ENCODE results near the gene CLRN3.

The CLRN3 gene

DNA sequence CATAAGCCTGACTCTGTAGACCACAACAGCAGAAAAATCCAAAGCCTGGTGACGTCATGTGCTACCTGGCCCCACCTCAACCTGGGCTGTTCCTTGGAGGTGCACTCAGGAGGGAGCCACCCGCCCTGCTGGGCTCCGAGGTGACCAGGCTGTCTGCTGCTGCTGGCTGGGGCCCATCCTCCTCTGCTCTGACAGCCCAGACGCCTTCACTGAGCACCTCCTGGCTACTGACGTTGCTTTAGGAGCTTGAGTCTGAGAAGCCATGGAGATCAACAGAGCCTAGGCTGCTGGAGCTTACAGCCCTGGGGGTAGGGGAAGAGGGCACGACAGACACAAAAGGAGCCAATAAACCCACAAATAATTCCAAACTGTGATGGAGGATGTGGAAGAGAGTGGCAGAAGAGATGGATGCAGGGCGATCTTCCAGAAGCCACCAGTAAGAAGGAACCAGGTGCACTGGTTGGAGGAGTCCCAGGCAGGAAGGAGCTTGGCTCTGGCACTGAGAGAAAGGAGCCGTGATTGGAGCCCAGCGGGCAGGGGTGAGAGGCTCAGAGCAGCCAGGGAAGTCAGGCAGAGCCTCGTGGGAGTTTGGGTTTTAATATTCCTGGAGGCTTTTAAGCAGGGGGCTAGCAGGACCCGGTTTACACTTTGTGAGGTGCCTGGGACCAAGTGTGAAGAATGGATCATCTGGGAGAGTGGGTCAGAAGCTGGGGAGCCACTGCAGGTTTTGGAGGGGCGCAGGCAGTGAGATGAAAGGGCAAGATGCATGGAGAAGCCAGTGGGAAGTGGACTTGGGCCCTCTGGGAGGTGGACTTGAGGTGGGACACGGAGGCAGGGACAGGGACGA, 12.5 kb upstream of the CLRN3 start:
- no peak for FAIRE-seq
- no peak for DNase-seq (ENCODE audit: extremely low spot score, insufficient read length, low read depth)

DNA sequence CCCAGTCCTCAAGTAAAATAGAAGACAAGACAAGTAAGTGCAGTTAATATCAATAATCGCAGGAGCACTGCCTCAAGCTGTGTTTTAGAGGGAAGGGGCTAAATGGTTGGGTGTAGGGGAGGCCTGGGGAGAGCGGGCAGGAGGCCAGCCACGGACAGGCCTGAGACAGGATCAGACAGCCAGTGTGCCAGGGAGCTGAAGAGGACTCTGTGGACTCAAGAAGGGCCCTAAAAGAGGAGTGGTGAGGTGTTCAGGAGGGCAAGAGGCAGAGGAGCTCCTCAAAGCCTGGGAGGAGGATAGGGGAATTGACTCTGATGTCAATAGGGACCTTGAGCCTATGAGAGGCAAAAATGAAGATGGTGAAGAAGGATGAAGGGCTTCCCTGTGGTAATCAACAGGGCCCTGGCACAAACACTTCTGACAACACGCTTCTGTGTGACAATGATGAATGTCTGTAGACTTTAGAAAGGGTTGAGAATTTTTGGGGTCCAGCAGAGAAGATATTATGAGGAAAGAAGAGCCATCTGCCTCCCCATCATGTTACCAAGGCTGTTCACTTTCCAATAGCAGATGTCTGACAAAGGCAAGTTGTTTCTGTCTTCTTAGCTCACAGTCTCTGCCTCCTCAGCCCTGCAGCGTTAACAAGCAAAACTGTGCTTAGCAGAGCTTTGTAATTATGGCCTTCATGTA, 11.7 kb upstream of the CLRN3 start:
- no peak for FAIRE-seq
- no peak for DNase-seq (ENCODE audit: extremely low spot score, insufficient read length, low read depth)

DNA sequence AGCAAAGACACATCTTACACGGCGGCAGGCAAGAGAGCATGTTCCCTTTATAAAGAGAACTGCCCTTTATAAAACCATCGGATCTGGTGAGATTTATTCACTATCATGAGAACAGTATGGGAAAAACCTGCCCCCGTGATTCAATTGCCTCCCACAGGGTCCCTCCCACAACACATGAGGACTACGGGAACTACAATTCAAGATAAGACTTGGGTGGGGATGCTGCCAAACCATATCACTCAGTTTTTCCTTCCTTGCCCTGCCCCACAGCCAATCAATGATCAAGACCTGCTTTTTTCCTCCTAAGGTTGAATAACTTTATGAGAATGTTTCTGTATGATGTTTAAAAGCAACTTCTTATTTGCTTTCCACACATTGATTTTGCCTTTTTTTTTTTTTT, 11.0 kb upstream of the CLRN3 start:
- DNase-seq (ENCODE audit: extremely low spot score, insufficient read length, low read depth) (no peak), FAIRE-seq (no peak)

DNA sequence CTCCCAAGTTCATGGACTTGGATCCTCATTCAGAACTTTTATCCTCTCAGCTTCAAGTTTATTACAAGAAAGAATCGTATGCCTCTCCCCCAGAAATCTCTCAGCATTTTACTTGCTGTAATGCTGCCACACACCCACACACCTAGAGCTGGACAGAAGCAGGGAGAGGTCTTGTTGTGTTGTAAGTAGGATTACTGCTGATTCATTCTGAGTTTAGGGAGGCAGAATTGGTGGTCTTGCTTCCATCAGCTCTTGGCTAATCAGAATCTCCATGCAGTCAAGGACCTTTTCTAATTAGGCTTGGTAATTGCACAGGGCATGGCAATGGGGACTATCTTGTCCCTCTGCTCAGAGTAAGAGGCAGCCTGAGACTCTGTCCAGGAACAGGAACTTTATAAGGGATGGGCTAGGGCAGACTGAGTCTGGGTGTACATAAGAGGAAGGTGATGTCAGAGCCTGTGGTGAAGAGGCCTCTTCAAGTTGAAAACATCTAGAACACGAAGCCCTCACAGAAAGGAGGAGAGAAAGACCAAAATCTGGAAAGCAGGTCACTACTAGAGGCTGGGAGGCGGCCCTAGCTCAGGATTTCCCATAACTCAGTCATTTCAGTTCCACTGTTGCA, 7.1 kb upstream of the CLRN3 start:
- DNase-seq (ENCODE audit: extremely low spot score, insufficient read length, low read depth) (no peak), FAIRE-seq (no peak)

DNA sequence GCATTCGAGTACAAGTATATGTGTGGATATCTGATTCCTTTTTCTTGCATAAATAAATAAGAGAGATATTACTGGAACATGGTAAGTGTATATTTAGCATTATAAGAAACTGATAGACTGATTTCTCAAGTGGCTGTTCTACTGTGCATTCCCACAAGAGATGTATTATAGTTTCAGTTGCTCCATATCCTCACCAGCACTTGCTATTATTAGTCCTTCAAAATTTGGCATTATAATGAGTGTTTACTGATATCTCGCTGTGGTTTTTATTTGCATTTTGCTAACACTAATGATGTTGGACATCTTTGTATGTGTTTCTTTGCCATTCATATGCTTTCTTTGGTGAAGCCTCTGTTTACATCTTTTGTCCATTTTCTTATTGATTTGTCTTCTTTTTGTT, 4.4 kb upstream of the CLRN3 start:
- FAIRE-seq (no peak), DNase-seq (ENCODE audit: extremely low spot score, insufficient read length, low read depth) (no peak)

DNA sequence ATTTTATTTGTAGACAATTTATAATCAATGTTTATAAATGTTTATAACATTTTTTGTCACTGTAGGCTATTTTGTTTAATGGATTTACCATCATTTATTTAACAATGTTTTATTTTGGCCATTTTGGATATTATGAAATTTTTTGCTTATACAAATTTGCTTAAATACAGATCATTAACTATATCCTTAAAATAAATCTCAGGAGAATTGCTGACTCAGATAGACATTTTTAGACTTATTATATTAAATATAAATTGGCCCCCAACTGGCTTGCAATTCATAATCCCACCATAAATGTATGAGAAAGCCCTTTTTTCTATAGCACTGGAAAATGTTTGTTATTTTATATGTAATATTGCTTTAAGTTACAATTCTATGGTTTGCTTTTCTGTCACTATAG, 3.8 kb upstream of the CLRN3 start:
- no peak for DNase-seq (ENCODE audit: extremely low spot score, insufficient read length, low read depth)
- FAIRE-seq = no peak

DNA sequence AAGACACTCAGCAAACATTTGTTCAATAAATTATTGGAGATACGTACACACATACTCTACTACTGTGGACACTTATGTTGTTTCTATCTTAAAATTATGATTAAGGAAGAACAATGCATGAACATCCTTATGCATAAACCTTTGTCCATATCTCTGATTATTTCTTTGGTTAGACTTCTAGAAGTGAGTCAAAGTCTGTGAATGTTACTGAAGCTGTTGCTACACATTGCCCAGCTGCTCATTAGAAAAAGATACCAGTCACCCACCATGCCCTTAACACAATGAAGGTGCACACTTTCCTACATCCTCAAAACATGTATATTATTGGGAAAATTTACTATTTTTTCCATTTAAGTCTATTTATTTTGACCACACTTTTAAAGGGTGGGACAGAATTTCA, 1.4 kb upstream of the CLRN3 start:
- DNase-seq (ENCODE audit: extremely low spot score, insufficient read length, low read depth) (no peak), FAIRE-seq (no peak)

DNA sequence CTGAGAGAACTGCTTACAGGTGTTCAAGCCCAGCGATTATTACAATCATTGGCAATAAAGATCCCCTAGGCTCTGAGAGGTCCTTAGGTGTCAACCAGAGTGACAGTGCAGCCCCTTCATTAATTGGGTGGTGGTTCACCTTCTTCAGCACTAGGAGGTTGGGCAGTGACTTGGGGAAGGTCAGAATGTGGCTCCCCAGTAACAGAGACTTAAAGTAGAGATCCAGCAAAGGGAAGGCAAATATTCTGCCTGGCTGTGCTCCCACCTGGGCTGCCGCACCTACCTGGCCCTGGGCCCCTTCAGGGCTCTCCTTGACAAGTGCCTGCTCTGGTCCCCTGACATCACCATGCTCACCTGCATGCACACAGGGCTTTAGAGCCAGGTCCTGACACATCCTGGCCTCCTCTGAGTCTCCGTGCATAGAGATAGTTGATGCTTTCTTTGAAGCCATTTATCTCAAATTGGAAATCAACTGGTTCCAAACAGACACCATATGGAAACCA, 1.9 kb downstream of the CLRN3 start:
- DNase-seq (ENCODE audit: extremely low spot score, insufficient read length, low read depth) = no peak
- FAIRE-seq = no peak

DNA sequence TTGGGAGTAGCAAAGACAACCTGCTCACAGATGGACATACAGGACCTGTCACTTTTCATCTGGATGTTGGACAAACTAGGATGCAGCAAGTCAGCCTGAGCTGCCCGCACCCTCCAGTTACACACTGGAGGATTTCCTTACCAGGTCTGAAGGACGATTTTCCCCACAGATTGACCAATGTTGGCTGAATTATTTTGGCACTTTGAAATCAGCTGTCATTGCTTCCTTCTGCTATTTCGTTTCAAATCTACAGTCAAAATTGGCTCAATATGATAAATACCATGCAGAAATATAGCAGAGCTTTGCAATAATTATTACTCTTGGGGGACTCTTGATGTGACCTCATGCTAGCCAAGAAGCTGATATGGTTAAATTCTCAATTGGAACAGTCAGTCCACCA, 2.5 kb downstream of the CLRN3 start:
- FAIRE-seq = no peak
- no peak for DNase-seq (ENCODE audit: extremely low spot score, insufficient read length, low read depth)

DNA sequence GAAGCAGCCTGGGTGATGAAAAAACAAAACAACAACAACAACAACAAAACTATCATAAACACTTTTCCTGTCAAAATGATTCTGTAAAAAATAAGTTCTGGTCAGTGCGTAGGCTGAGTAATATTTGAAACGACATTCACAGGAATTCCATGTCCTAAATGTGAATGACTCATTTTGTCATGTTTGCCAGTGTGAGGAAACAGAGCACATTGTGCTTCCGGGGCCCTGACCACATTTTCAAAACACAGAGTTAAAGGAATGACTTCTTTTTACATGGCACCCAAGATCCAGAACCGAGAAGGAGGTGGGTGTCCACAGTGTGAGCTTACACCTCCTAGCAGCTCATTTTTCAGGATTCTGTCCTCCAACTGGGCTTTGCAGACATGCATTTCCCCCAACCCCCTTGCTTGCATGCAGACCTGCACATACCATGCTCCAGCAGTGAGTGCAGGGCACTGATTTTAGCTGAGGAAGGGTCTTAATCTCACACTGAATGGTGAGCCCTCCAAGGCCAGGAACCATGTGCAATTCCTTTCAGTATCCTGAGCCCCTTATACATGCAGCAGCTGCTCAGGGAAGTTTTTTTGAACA, 3.0 kb downstream of the CLRN3 start:
- DNase-seq (ENCODE audit: extremely low spot score, insufficient read length, low read depth) = no peak
- no peak for FAIRE-seq

DNA sequence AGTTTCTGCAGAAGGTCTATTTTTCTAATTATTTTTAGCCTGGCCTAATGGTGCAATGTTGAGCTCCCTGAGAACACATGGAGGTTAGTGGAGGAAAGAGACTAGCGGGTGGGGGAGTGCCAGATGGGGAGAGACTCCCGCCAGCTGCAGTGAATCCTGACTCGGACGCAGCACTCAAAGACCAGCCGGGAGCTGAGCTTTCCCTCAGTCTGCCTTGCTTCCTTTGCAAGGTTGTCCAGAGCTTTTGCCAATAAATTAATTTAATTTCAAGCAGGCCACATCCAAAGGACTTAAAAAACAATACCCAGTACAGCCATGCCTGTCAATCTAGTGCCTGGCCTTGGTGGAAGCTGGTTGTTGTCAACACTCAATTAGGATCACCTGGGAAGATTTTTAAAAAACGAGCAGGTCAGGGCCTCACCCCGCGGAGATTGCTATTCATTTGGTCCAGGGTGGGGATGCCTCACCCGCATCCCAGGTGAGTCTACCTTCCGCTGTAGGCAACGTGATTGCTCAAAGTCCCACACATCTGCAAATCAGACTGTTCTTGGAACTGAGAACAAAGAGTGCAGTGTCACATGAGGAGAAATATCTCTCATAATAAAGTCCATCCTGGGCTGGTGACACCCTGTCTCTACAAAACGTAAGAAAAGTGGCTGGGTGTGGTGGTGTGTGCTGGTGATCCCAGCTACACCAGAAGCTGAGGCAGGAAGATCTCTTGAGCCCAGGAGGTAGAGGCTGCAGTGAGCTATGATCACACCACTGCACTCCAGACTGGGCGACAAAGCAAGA, 4.0 kb downstream of the CLRN3 start:
- no peak for DNase-seq (ENCODE audit: extremely low spot score, insufficient read length, low read depth)
- no peak for FAIRE-seq

DNA sequence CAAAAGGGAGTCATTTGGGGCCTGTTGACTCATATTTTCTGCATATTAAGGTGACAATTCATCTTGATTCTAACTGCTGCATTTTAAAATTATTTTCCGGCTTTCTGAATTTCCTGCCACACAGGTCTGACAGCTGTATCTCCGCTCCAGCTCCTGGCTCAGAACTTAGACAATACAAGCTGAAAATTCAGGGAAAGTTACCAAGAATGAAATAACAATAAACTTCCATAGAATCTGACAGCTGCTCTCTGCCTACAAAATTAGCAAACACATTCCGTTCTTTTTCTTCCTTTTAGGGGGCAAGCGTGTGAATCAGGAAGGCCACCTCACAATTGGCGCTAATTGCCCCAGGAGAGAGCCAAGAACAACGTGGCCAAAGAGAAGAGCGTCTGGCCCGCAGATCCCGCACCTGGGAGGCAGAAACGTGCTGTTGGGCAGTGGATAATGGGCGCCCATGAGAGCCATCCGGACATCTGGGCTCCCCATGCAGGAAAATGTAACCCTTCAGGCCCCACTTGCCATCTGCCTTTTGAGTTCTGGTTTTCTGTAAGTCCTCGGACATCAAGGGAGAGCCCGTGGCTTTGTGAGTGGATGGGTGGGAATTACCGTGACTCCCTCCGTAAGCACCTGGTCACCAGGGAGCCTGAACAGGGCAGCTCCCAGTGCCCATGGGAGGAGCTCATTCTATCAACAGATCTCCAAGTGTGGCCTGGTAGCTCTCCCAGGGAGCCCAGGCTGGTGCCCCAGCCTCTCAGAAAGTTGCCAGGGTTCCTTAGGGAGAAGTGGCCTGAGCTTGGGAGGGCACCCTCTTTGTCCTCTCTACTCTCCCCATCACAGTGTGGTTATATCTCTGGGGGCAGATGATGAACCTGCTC, 5.0 kb downstream of the CLRN3 start:
- no peak for DNase-seq (ENCODE audit: extremely low spot score, insufficient read length, low read depth)
- FAIRE-seq = no peak

DNA sequence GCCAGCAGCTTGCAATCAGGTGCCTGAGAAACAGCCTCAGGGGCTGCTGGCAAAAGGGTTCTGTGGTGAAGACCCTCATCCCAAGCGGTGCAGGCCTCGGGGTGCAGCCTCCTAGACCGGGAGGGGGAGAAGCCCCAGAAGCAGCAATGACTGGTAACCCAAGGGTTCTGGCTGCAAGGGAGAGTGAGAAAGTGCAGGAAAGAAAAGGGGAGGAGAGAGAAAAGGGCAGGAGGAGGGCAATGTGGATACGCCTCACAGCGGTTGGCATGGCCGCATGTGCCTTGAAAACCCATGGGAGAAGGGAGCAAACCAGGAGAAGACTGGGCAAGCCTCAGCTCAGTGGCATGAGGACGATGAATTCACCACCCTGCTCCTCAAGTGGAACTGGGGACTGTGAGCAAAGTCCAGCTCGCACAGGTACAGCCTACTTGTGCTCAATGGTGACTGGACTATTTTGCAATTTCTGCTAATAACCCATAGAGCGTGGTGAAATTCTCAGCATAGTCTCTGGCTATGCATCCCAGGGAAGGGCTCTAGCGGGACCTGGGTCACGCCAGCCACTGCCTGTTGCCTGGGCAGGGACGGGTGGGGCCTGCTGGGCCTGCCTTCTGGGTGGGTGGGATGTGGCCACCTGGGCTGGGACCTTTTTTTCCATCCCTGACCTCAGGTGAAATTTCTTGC, 6.2 kb downstream of the CLRN3 start:
- FAIRE-seq = no peak
- DNase-seq (ENCODE audit: extremely low spot score, insufficient read length, low read depth) = no peak

DNA sequence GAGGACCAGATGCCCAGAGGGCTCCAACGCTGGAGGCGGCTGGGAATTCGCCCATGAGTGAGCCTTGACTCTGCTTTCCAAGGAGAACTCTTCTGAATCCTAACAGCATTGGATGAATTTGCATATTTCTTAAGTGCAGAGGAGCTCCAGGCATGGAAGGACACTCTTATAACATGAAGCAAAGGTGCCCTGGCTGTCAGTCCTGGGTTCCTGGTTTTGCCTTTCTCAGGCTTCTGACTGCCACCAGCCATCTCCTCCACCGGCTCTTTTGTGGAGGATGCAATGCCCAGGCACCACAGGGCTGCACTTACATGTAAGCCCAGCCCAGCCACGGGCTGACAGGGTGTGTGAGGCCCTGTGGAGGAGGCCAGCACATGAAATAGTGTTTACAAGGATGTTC, 8.2 kb downstream of the CLRN3 start:
- FAIRE-seq = no peak

DNA sequence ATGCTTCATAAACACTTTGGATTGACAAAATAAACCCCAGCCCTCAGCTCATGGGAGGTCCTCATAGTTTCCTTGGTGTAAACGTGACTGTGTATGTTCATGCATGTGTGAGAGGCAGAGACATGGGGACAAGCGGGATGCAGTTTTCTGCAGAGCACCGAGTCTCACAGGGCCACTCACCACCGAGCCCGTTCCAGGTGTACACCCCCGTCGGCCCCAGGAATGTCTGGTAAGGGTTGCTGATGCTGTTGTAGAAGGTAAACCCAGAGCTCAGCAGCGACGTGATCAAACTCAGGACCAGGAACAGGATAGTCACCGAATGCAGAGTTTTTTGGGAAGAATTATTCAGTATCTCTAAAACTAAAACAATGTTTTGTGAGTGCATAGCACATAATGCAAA, 9.2 kb downstream of the CLRN3 start:
- FAIRE-seq (no peak), DNase-seq (ENCODE audit: extremely low spot score, insufficient read length, low read depth) (no peak)

More for the DNA sequence above, 8.2 kb downstream of the CLRN3 start:
- no peak for DNase-seq (ENCODE audit: extremely low spot score, insufficient read length, low read depth)

DNA sequence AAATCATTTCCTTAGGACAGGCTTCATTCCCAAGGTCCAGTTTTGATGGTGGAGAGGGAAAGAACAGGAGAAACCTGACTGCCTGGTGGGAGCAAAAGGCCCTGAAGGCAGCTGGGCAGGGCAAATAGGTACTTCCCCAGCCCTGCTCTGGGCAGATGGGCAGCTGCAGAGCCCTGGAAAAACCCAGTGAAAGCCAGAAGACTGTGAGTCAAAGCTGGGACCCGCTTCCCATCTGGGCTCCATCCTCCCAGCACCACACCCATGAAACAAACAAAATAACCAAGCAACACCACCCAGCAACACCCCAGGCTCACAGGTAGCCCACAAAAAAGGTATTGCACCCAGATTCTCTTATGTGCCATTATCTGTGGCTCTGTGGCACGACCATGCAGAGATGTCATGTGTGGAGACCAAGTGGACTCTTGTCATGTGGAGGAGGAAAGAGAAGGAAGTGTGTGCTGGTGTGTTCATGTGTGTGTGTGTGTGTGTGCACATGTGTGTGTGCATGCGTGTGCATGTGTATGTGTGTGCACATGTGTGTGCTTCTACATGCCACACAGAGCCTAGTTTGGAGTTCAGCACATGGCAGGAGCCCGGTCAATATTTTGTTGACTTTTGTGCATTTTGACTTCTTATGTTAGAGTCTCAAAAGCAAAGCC, 9.8 kb downstream of the CLRN3 start:
- no peak for DNase-seq (ENCODE audit: extremely low spot score, insufficient read length, low read depth)
- FAIRE-seq = no peak

DNA sequence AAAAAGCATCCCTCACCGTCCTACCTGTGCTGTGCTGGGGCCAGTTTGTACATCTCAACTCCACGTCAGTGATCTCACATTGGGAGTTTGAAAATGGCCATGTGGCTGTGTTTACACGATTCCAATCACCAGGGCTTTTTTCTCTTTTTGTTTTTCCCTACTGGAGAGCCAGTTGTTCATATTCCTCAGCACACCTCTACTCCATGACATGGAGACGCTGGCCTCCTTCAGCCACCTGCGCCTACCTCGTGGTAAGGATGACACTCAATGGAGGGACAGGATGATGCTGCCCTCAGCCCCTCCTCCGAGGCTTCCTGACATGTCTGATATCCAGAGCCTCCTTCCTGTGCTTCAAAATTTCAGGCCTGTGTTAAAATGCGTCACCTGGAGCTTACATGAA, 10.3 kb downstream of the CLRN3 start:
- no peak for DNase-seq (ENCODE audit: extremely low spot score, insufficient read length, low read depth)
- no peak for FAIRE-seq

DNA sequence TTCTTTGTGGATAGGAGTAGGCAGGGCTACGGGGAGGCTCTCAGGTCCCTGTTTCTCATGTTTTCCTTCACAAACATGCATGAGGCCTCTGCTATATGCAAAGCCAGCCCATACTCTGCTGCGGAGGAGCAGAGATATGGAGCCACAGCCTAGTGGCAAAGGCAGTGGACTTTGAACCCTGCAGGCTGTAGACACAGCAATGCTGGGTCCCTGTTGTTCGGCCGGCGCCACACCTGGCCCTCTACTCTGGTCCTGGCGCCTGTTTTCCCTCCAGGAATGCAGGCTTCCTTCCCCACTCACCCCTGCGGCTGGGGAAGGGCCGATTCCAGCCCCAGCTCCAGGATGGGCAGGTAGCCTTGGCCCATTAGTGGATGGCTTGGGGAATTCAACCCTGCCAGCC, 11.5 kb downstream of the CLRN3 start:
- FAIRE-seq = no peak
- no peak for DNase-seq (ENCODE audit: extremely low spot score, insufficient read length, low read depth)
